ENCODE results near the gene PLIN5. TPM values are rescaled to one million over a fixed set of nuclear protein-coding genes. Genes with fewer than 3 reads are reported as not detected.
A peak's percentile ranks its signal among the peaks of the same experiment; 100 is the strongest.

The PLIN5 gene
- total and polyA plus RNA-seq, 8 donors = 30.6 to 533 (median 50.7) TPM

DNA sequence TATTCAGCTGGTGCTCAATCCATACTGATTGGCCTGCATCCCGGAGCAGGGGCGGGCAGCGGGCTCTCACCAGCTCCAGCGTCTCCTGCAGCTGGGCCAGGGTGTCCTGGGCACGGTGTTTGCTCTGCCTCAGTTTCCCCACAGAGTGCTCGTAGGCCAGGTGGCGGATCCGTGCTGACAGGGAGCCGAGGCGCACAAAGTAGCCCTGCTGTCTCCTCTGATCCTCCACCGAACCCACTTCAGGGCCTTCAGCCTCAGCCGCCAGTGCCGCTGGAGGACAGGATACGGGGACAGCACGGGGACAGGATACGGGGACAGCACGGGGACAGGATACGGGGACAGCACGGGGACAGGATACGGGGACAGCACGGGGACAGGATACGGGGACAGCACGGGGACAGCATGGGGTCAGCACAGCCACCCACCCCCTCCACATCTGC is 9.4 kb downstream of the PLIN5 start:
- WGBS, 2 donors = 84 to 90% methylated on average over 23 of the region's 23 CpGs
- H3K27me3 ChIP-seq = no peaks in the 10 kb centered on the region
- ATAC-seq = no peak
- no peaks in the 10 kb centered on the region for H3K9me3 ChIP-seq
- H3K36me3 ChIP-seq = no peaks in the 10 kb centered on the region
- no peaks in the 10 kb centered on the region for H3K4me1 ChIP-seq
- peak in 1 of 6 donors; percentile 54 for DNase-seq
- FAIRE-seq = no peak
- TF ChIP-seq, protein P1, sequence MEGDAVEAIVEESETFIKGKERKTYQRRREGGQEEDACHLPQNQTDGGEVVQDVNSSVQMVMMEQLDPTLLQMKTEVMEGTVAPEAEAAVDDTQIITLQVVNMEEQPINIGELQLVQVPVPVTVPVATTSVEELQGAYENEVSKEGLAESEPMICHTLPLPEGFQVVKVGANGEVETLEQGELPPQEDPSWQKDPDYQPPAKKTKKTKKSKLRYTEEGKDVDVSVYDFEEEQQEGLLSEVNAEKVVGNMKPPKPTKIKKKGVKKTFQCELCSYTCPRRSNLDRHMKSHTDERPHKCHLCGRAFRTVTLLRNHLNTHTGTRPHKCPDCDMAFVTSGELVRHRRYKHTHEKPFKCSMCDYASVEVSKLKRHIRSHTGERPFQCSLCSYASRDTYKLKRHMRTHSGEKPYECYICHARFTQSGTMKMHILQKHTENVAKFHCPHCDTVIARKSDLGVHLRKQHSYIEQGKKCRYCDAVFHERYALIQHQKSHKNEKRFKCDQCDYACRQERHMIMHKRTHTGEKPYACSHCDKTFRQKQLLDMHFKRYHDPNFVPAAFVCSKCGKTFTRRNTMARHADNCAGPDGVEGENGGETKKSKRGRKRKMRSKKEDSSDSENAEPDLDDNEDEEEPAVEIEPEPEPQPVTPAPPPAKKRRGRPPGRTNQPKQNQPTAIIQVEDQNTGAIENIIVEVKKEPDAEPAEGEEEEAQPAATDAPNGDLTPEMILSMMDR (IDR thresholded peaks at IDR 0.05) = no peak
- intact Hi-C loops (cut with DNase I) = no loop called here
- H3K4me3 ChIP-seq = no peak overlapping the region
- no peak overlapping the region for H3K27ac ChIP-seq

- peak; percentile 36 to 77 (median 69) for ATAC-seq
- TF ChIP-seq, protein P1 (IDR thresholded peaks at IDR 0.05) = peak; percentile 37 to 59 (median 56)
- Histone ChIP-seq H3K27ac (no peak overlapping the region), H3K4me3 (no peak overlapping the region), H3K27me3 (no peaks in the 10 kb centered on the region), H3K9me3 (no peaks in the 10 kb centered on the region), H3K4me1 (no peaks in the 10 kb centered on the region), H3K36me3 (no peaks in the 10 kb centered on the region)
- FAIRE-seq = no peak
- DNase-seq = peak in 4 of 6 donors; percentile 59 to 83 (median 72)
- WGBS, 2 donors = 80 to 88% methylated on average over 22 to 23 of the region's 23 CpGs
- intact Hi-C loops (cut with DNase I) = no loop called here
These were observed 10.0 kb downstream of the PLIN5 start for GRCh38 chr19:4524808-4525562.

DNA sequence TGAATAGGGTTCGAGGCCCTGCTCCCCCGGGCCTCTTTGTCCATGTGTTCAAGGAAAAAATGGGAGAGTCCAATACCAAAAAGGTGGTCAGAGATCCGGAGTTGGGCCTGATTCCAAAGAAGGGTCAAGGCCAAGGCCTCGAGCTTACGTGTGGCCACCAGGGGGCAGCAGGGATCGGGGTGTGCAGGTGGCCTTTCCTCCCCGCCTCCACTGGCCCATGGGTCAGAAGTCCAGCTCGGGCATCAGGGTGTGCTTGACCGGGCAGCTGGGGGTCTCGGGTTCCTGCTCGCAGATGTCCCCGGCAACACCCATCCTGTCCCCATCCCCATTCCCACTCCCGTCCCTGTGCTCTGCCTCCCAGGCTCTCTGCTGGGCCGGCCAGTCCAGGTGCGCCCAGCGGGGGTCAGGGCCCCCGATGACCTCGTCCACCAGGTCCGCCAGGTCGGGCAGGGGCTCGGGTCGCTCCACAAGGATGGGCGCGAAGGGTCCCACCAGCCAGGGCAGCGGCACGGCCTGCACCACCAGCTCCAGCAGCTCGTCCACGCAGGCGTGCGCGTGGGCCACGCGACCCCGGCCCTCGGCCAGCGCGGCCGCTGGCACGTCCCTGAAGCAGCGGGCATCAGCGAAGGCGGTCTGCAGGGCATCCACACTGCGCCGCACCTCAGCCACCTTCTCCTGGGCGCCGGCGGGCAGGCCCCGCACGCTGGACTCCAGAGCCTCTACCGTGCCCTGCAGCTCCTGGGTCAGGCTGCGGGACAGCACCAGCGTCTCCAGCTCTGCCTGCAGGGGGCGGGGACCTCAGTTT is 11.5 kb downstream of the PLIN5 start:
- WGBS, 2 donors = 83% methylated on average over 53 of the region's 53 CpGs
- intact Hi-C loops (cut with DNase I) = no loop called here
- Histone ChIP-seq H3K27ac (no peak overlapping the region), H3K4me3 (no peak overlapping the region), H3K4me1 (no peaks in the 10 kb centered on the region), H3K27me3 (no peaks in the 10 kb centered on the region), H3K36me3 (no peaks in the 10 kb centered on the region), H3K9me3 (no peaks in the 10 kb centered on the region)
- peak in 4 of 6 donors; percentile 48 to 78 (median 65) for DNase-seq
- FAIRE-seq = no peak
- ATAC-seq = peak in 2 of 4 donors; percentile 20 to 36
- TF ChIP-seq, protein P1 (IDR thresholded peaks at IDR 0.05) = peak in 3 of 4 donors; percentile 23 to 48 (median 38)

DNA sequence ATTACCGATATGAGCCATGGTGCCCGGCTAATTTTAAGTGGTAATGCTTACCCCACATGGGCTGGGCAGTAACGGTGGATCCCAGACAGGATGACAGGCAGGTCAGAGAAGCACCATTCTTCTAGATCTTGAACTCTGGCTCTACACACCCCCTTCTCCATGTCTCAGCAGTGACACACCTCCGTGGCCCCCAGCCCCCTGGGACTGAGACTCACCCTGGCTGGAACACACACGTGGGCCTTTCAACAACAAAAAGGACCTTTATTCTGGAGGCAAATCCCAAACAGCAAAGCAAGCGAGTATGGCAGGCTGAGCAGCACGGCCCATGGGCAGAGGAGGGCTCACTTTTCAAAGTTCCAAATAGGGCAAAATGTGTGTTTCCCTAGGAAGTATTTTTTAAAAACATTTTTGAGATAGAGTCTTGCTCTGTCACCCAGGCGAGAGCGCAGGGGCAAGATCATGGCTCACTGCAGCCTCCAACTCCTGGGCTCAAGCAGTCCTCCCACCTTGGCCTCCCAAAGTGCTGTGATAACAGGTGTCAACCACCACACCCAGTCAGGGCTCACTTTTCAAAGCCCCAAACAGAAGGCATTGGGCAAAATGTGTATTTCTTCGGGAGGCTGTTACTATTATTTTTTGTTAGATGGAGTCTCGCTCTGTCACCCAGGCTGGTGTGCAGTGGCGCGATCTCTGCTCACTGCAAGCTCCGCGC is 12.6 kb downstream of the PLIN5 start:
- 94% methylated on average over 15 of the region's 15 CpGs for WGBS, 2 donors
- FAIRE-seq (no peak), DNase-seq (no peak), ATAC-seq (no peak)
- H3K4me1 ChIP-seq = no peaks in the 10 kb centered on the region
- TF ChIP-seq, protein P1 (IDR thresholded peaks at IDR 0.05) = no peak
- H3K36me3 ChIP-seq = no peaks in the 10 kb centered on the region
- H3K4me3 ChIP-seq = no peak overlapping the region
- H3K27me3 ChIP-seq = no peaks in the 10 kb centered on the region
- H3K27ac ChIP-seq = no peak overlapping the region
- intact Hi-C loops (cut with DNase I) = no loop called here
- no peaks in the 10 kb centered on the region for H3K9me3 ChIP-seq
